H9 (cell line): Measurements from ENCODE around the gene AAMP. TPM values are rescaled to one million over a fixed set of nuclear protein-coding genes. Genes with fewer than 3 reads are reported as not detected.

Source experiments
- DNase-seq: peaks from one replicate; pipeline ENCODE4 v3.0.0-alpha.2; 2017
- H2AFZ ChIP-seq: one replicate; pipeline ENCODE4 v1.6.1; 2013; ENCODE audit warnings: mild to moderate bottlenecking, low read length, control low read depth, moderate library complexity
- H2AK5ac ChIP-seq: 2 replicates; pipeline ENCODE4 v1.6.1; 2013; ENCODE audit warnings: low read length, control low read depth, mixed read lengths; ENCODE audit not compliant: insufficient read length
- H2BK120ac ChIP-seq: one replicate; pipeline ENCODE4 v1.6.1; 2013; ENCODE audit warnings: low read depth, mild to moderate bottlenecking, low read length, control low read depth, inconsistent platforms; ENCODE audit not compliant: poor library complexity, severe bottlenecking
- H2BK12ac ChIP-seq: 2 replicates; pipeline ENCODE4 v1.6.1; 2013; ENCODE audit warnings: low read length, control low read depth, mixed read lengths, low read depth; ENCODE audit not compliant: insufficient read length
- H2BK15ac ChIP-seq: 2 replicates; pipeline ENCODE4 v1.6.1; 2013; ENCODE audit warnings: low read depth, low read length, control low read depth
- H2BK20ac ChIP-seq: one replicate; pipeline ENCODE4 v1.6.1; 2013; ENCODE audit warnings: low read depth, mild to moderate bottlenecking, low read length, control low read depth, inconsistent platforms; ENCODE audit not compliant: poor library complexity, severe bottlenecking
- H2BK5ac ChIP-seq: 2 replicates; pipeline ENCODE4 v1.6.1; 2013; ENCODE audit warnings: low read length, control low read depth, mixed read lengths; ENCODE audit not compliant: insufficient read length
- H3K14ac ChIP-seq: 2 replicates; pipeline ENCODE4 v1.6.1; 2013; ENCODE audit warnings: low read length, control low read depth; ENCODE audit not compliant: insufficient read depth
- H3K18ac ChIP-seq: 2 replicates; pipeline ENCODE4 v1.6.1; 2013; ENCODE audit warnings: low read depth, mild to moderate bottlenecking, mixed read lengths, low read length, control low read depth; ENCODE audit not compliant: insufficient read length
- H3K23ac ChIP-seq: 2 replicates; pipeline ENCODE4 v1.6.1; 2013; ENCODE audit warnings: low read length, control low read depth, mixed read lengths, low read depth; ENCODE audit not compliant: insufficient read length
- H3K23me2 ChIP-seq: 2 replicates; pipeline ENCODE4 v1.6.1; 2013; ENCODE audit warnings: low read depth, mild to moderate bottlenecking, mixed read lengths, low read length, control low read depth; ENCODE audit not compliant: insufficient read length, poor library complexity, severe bottlenecking
- H3K27ac ChIP-seq: 2 replicates; pipeline ENCODE4 v1.5.1; 2013; ENCODE audit warnings: low read length, control low read depth, mixed read lengths, low read depth; ENCODE audit not compliant: insufficient read length
- H3K27me3 ChIP-seq: 2 replicates; pipeline ENCODE4 v1.6.1; 2013; ENCODE audit warnings: low read length, control low read depth, inconsistent platforms; ENCODE audit not compliant: insufficient read depth
- H3K4ac ChIP-seq: 2 replicates; pipeline ENCODE4 v1.6.1; 2013; ENCODE audit warnings: low read depth, mild to moderate bottlenecking, control low read depth, inconsistent platforms, low read length, moderate library complexity
- H3K4me1 ChIP-seq: 2 replicates; pipeline ENCODE4 v1.6.1; 2013; ENCODE audit warnings: low read length, control low read depth, inconsistent platforms; ENCODE audit not compliant: insufficient read depth
- H3K4me2 ChIP-seq: 2 replicates; pipeline ENCODE4 v1.6.1; 2013; ENCODE audit warnings: low read length, control low read depth, mixed read lengths; ENCODE audit not compliant: insufficient read length, insufficient read depth
- H3K56ac ChIP-seq: 2 replicates; pipeline ENCODE4 v1.6.1; 2013; ENCODE audit warnings: low read depth, mild to moderate bottlenecking, mixed read lengths, low read length, control low read depth; ENCODE audit not compliant: insufficient read length
- H3K79me1 ChIP-seq: 2 replicates; pipeline ENCODE4 v1.6.1; 2013; ENCODE audit warnings: low read depth, mild to moderate bottlenecking, moderate library complexity, low read length, control low read depth, inconsistent platforms; ENCODE audit not compliant: insufficient read depth, poor library complexity, severe bottlenecking
- H3K79me2 ChIP-seq: 2 replicates; pipeline ENCODE4 v1.6.1; 2013; ENCODE audit warnings: low read length, control low read depth, inconsistent platforms; ENCODE audit not compliant: insufficient read depth
- H3K9ac ChIP-seq: 2 replicates; pipeline ENCODE4 v1.6.1; 2013; ENCODE audit warnings: low read length, control low read depth, mixed read lengths; ENCODE audit not compliant: insufficient read length; ENCODE audit errors: extremely low read depth
- H3K9me3 ChIP-seq: one replicate; pipeline ENCODE4 v1.6.1; 2013; ENCODE audit warnings: low read depth, low read length, inconsistent platforms; ENCODE audit not compliant: control insufficient read depth
- H3T11ph ChIP-seq: one replicate; pipeline ENCODE4 v1.6.1; 2013; ENCODE audit warnings: mild to moderate bottlenecking, low read length, control low read depth, inconsistent platforms
- H4K20me1 ChIP-seq: one replicate; pipeline ENCODE4 v1.6.1; 2013; ENCODE audit not compliant: control insufficient read depth, insufficient read length, insufficient read depth
- H4K5ac ChIP-seq: 2 replicates; pipeline ENCODE4 v1.6.1; 2013; ENCODE audit warnings: low read depth, mild to moderate bottlenecking, mixed read lengths, low read length, control low read depth; ENCODE audit not compliant: insufficient read length
- H4K8ac ChIP-seq: replicated peaks from 2 replicates; pipeline ENCODE4 v1.6.1; 2013; ENCODE audit warnings: low read length, control low read depth, mixed read lengths, low read depth; ENCODE audit not compliant: insufficient read length
- H4K91ac ChIP-seq: 2 replicates; pipeline ENCODE4 v1.6.1; 2013; ENCODE audit warnings: low read depth, mild to moderate bottlenecking, moderate library complexity, mixed read lengths, low read length, control low read depth; ENCODE audit not compliant: insufficient read length
- H3K27ac Mint-ChIP-seq, 3 experiments: 2 replicates in 2 of 3; 3 replicates in 1 of 3; pipeline ENCODE4 v1.8.0; 2020 to 2021; ENCODE audit warnings: mixed read lengths in 3 of 3, mild to moderate bottlenecking in 1 of 3, moderate library complexity in 1 of 3
- H3K27me3 Mint-ChIP-seq: 2 replicates; pipeline ENCODE4 v1.8.0; 2021; ENCODE audit warnings: low read depth, mild to moderate bottlenecking, moderate library complexity, mixed read lengths
- H3K36me3 Mint-ChIP-seq, 3 experiments: 2 replicates in 2 of 3; 3 replicates in 1 of 3; pipeline ENCODE4 v1.8.0; 2020 to 2021; ENCODE audit warnings: low read depth in 3 of 3, mixed read lengths in 3 of 3; ENCODE audit not compliant: insufficient read depth in 1 of 3
- H3K4me1 Mint-ChIP-seq, 2 experiments: 2 replicates each; pipeline ENCODE4 v1.8.0; 2020; ENCODE audit warnings: mixed read lengths in 2 of 2
- H3K4me3 Mint-ChIP-seq, 2 experiments: 2 replicates in 1 of 2; 3 replicates in 1 of 2; pipeline ENCODE4 v1.8.0; 2020 to 2021; ENCODE audit warnings: mild to moderate bottlenecking in 2 of 2, mixed read lengths in 2 of 2, moderate library complexity in 1 of 2
- H3K9me3 Mint-ChIP-seq, 2 experiments: 2 replicates in 1 of 2; 3 replicates in 1 of 2; pipeline ENCODE4 v1.8.0; 2020; ENCODE audit warnings: mild to moderate bottlenecking in 2 of 2, mixed read lengths in 2 of 2, moderate library complexity in 1 of 2
- WGBS: extraction: QIAGEN DNeasy Blood & Tissue Kit; methylation state at CpG from one replicate; pipeline ENCODE4 v1.1.7; 2013; ENCODE audit warnings: missing lambda C conversion rate, low lambda C conversion rate, mixed read lengths; ENCODE audit not compliant: insufficient read length; ENCODE audit errors: extremely low coverage; 5-methylcytosine and 5-hydroxymethylcytosine counted together
- total RNA-seq: library from RNA; stranded (reverse); gene quantifications from 2 replicates; pipeline ENCODE4 v1.2.1, GENCODE V29; 2021
- TF ChIP-seq, protein P1 (sequence below): fragments of 200-600 bp; sonication (generic); conservative IDR thresholded peaks from 3 replicates; pipeline ENCODE4 v1.8.0; 2021; ENCODE audit warnings: antibody characterized with exemption, mild to moderate bottlenecking

Gene AAMP
- total RNA-seq, 1 experiment from 2014 or later, result 103 TPM

DNA sequence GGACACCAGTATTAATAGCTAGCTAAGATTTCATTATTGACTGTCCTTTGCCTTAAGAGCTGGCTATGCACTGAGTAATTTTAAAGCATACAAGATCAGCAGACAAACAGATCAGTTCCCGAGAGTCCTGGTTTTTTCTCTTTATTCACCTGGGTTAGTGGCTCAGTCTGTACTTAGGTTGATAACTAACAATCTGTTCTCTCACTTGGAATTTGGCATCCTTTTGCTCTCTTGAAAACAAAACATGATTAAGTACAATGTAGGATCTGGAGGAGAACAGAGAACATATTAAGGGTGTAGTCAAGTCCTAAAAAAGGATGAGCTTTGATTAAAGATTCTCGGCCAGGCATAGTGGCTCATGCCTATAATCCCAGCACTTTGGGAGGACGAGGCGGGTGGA, 36.4 kb downstream of the AAMP start:
- Histone ChIP-seq H2BK20ac (no peak overlapping the region), H2BK15ac (no peak overlapping the region), H3K27me3 (no peaks in the 10 kb centered on the region), H4K91ac (no peak overlapping the region), H3K9me3 (no peaks in the 10 kb centered on the region), H2BK12ac (no peak overlapping the region), H2AFZ (no peak overlapping the region), H3K4me1 (no peaks in the 10 kb centered on the region), H2AK5ac (no peak overlapping the region), H3K4me2 (no peak overlapping the region), H3K23me2 (no peaks in the 10 kb centered on the region), H3K14ac (no peak overlapping the region), H3K4ac (no peak overlapping the region), H3K79me2 (no peaks in the 10 kb centered on the region), H2BK120ac (no peak overlapping the region), H3K56ac (no peak overlapping the region), H3T11ph (no peak overlapping the region), H3K23ac (no peak overlapping the region), H3K27ac (no peak overlapping the region), H4K20me1 (no peaks in the 10 kb centered on the region), H4K8ac (no peak overlapping the region), H4K5ac (no peak overlapping the region), H3K79me1 (no peaks in the 10 kb centered on the region), H2BK5ac (no peak overlapping the region), H3K9ac (no peak overlapping the region), H3K18ac (no peak overlapping the region)
- Mint-ChIP-seq H3K27ac (no peak overlapping the region), H3K27me3 (no peaks in the 10 kb centered on the region), H3K4me1 (no peaks in the 10 kb centered on the region), H3K9me3 (no peaks in the 10 kb centered on the region), H3K36me3 (peaks cover 44 to 89% (median 78%) of the 10 kb centered on the region in 3 experiments), H3K4me3 (no peak overlapping the region)
- no CpG with 5 or more reads among the region's 4 CpGs for WGBS
- TF ChIP-seq, protein P1, sequence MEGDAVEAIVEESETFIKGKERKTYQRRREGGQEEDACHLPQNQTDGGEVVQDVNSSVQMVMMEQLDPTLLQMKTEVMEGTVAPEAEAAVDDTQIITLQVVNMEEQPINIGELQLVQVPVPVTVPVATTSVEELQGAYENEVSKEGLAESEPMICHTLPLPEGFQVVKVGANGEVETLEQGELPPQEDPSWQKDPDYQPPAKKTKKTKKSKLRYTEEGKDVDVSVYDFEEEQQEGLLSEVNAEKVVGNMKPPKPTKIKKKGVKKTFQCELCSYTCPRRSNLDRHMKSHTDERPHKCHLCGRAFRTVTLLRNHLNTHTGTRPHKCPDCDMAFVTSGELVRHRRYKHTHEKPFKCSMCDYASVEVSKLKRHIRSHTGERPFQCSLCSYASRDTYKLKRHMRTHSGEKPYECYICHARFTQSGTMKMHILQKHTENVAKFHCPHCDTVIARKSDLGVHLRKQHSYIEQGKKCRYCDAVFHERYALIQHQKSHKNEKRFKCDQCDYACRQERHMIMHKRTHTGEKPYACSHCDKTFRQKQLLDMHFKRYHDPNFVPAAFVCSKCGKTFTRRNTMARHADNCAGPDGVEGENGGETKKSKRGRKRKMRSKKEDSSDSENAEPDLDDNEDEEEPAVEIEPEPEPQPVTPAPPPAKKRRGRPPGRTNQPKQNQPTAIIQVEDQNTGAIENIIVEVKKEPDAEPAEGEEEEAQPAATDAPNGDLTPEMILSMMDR, result no peak
- no peak for DNase-seq
